K562 (cell line): ENCODE data around the gene C1orf174. TPM values are rescaled to one million over a fixed set of nuclear protein-coding genes. Genes with fewer than 3 reads are reported as not detected.
A peak's percentile ranks its signal among the peaks of the same experiment; 100 is the strongest.

Experiments
- ATAC-seq: fragments of 200-7000 bp; cut with Tn5 transposase; 3 replicates; pipeline ENCODE4 v1.9.1; 2020; ENCODE audit warnings: moderate library complexity
- BruUV-seq: library from RNA; stranded (reverse); fragments of 400-500 nt; replicated peaks from 2 replicates; lab custom pipeline; 2021; lab: Mats Ljungman, UMichigan
- CTCF ChIA-PET: fragments of 300-600 bp; formaldehyde crosslinking; extraction: SDS; loops from one replicate; lab custom pipeline; 2021; ENCODE audit warnings: low intra/inter-chr PET ratio; lab: Yijun Ruan, JAX
- POLR2A ChIA-PET: fragments of 300-600, 350-650 bp; sonication (Branson Sonifier 250); formaldehyde crosslinking; extraction: SDS; loops from one replicate; lab custom pipeline; 2021; ENCODE audit warnings: antibody characterized with exemption, inconsistent platforms; lab: Yijun Ruan, JAX
- DNase-seq, 4 experiments: peaks; one replicate each; pipeline versions ENCODE4 v3.0.0 to v3.0.0-alpha.2; 2011 to 2018; ENCODE audit warnings: low spot score in 3 of 4, mixed read lengths in 3 of 4; ENCODE audit errors: extremely low read depth in 1 of 4
- FAIRE-seq: peaks from 2 replicates; lab custom pipeline; 2011; peaks lifted over from hg19 to GRCh38; lab: Jason Lieb, UNC
- H2AFZ ChIP-seq: 2 replicates; pipeline ENCODE4 v1.6.0; 2011; ENCODE audit warnings: low read depth, low read length, control low read depth, inconsistent platforms
- H3K27ac ChIP-seq: fragments of 200-600 bp; 3 replicates; pipeline ENCODE4 v1.8.0; 2011; ENCODE audit warnings: low read depth, mild to moderate bottlenecking, control low read depth, inconsistent platforms, low read length, moderate library complexity, mixed read lengths; ENCODE audit errors: extremely low read depth
- H3K27me3 ChIP-seq, 2 experiments: fragments of 300-600 bp in 1 of 2; 2 replicates in 1 of 2; 3 replicates in 1 of 2; pipeline versions ENCODE4 v1.6.0 to v1.8.0; 2011; ENCODE audit warnings: inconsistent platforms in 2 of 2, low read length in 2 of 2, mild to moderate bottlenecking in 1 of 2, mixed read lengths in 1 of 2, moderate library complexity in 1 of 2; ENCODE audit not compliant: control insufficient read depth in 2 of 2, insufficient read depth in 2 of 2
- H3K36me3 ChIP-seq: fragments of 300-600 bp; 3 replicates; pipeline ENCODE4 v1.8.0; 2011; ENCODE audit warnings: mild to moderate bottlenecking, low read length, inconsistent platforms; ENCODE audit not compliant: control insufficient read depth, insufficient read depth
- H3K4me1 ChIP-seq, 2 experiments: fragments of 200-600 bp in 1 of 2; replicated peaks in 1 of 2; 2 replicates in 1 of 2; 3 replicates in 1 of 2; pipeline versions ENCODE4 v1.5.1 to v1.8.0; 2011; ENCODE audit warnings: inconsistent platforms in 2 of 2, low read length in 2 of 2, mild to moderate bottlenecking in 1 of 2, mixed read lengths in 1 of 2, moderate library complexity in 1 of 2; ENCODE audit not compliant: control insufficient read depth in 2 of 2, insufficient read depth in 2 of 2
- H3K4me2 ChIP-seq: 2 replicates; pipeline ENCODE4 v1.6.1; 2011; ENCODE audit warnings: low read length, control low read depth, inconsistent platforms, mixed read lengths; ENCODE audit not compliant: insufficient read depth
- H3K4me3 ChIP-seq: fragments of 200-600 bp; sonication (generic), shearing (Covaris generic); 2 replicates; pipeline ENCODE4 v1.5.1; 2016; ENCODE audit warnings: control low read depth, inconsistent platforms
- H3K79me2 ChIP-seq: fragments of 200-600 bp; 3 replicates; pipeline ENCODE4 v1.8.0; 2011; ENCODE audit warnings: low read length, inconsistent platforms; ENCODE audit not compliant: control insufficient read depth, insufficient read depth
- H3K9ac ChIP-seq, 2 experiments: 2 replicates each; pipeline versions ENCODE4 v1.6.0 to v1.6.1; 2011; ENCODE audit warnings: low read depth in 2 of 2, low read length in 2 of 2, control low read depth in 1 of 2, inconsistent platforms in 1 of 2, mild to moderate bottlenecking in 1 of 2, mixed read lengths in 1 of 2; ENCODE audit not compliant: insufficient read depth in 1 of 2
- H3K9me1 ChIP-seq: one replicate; pipeline ENCODE4 v1.6.0; 2011; ENCODE audit warnings: inconsistent platforms, mild to moderate bottlenecking, low read length, moderate library complexity; ENCODE audit not compliant: control insufficient read depth, insufficient read depth
- H3K9me3 ChIP-seq: replicated peaks from 2 replicates; pipeline ENCODE4 v1.5.1; 2011; ENCODE audit warnings: low read depth, low read length, inconsistent platforms; ENCODE audit not compliant: control insufficient read depth, insufficient read depth
- H4K20me1 ChIP-seq: replicated peaks from 2 replicates; pipeline ENCODE4 v1.6.1; 2011; ENCODE audit warnings: low read length, inconsistent platforms, mixed read lengths; ENCODE audit not compliant: control insufficient read depth, insufficient read depth
- AFF4 ChIP-seq: sonication (generic); formaldehyde crosslinking; IDR thresholded peaks from 2 replicates; pipeline ENCODE4 v1.8.0; 2023; ENCODE audit warnings: mild to moderate bottlenecking, missing genetic modification reagents
- BRCA1 ChIP-seq, 2 experiments: fragments of 450-650 bp in 1 of 2; sonication (generic) in 1 of 2; formaldehyde crosslinking in 1 of 2; IDR thresholded peaks; 2 replicates each; pipeline versions ENCODE4 v1.5.0 to v1.6.1; 2017 to 2020; ENCODE audit warnings: mild to moderate bottlenecking in 1 of 2, missing genetic modification reagents in 1 of 2
- GABPB2 ChIP-seq: fragments of 250-450 bp; sonication (Bioruptor Pico); conservative IDR thresholded peaks from 2 replicates; pipeline ENCODE4 v1.5.1; 2021; ENCODE audit warnings: mild to moderate bottlenecking
- HMG20B ChIP-seq: fragments of 250-450 bp; sonication (Bioruptor Pico); IDR thresholded peaks from 2 replicates; pipeline ENCODE4 v1.5.0; 2021; ENCODE audit warnings: mild to moderate bottlenecking
- NFIC ChIP-seq: fragments of 450-650 bp; IDR thresholded peaks from 2 replicates; pipeline ENCODE4 v1.6.1; 2017; ENCODE audit warnings: mild to moderate bottlenecking, inconsistent platforms
- NFIX ChIP-seq: fragments of 250-450 bp; sonication (Bioruptor Pico); IDR thresholded peaks from 2 replicates; pipeline ENCODE4 v1.4.0; 2020; ENCODE audit warnings: low read depth, mild to moderate bottlenecking, moderate library complexity
- RBM22 ChIP-seq: fragments of 200-400 bp; formaldehyde crosslinking; IDR thresholded peaks from 2 replicates; pipeline ENCODE4 v1.6.1; 2018; ENCODE audit warnings: low read length, low read depth; ENCODE audit not compliant: poor library complexity, severe bottlenecking
- ZKSCAN1 ChIP-seq: fragments of 150-350 bp; IDR thresholded peaks from 2 replicates; pipeline ENCODE4 v1.6.1; 2016; ENCODE audit warnings: low read depth, low read length
- ZNF184 ChIP-seq: sonication (generic); formaldehyde crosslinking; IDR thresholded peaks from 2 replicates; pipeline ENCODE4 v1.5.0; 2020; ENCODE audit warnings: missing genetic modification reagents
- whole genome bisulfite sequencing: fragments of 100-300 bp; shearing (Covaris generic); methylation state at CpG from one replicate; pipeline ENCODE4 v1.1.6; 2016; ENCODE audit warnings: low coverage, mixed read lengths; ENCODE audit not compliant: insufficient coverage; ENCODE audit errors: missing lambda C conversion rate; 5-methylcytosine and 5-hydroxymethylcytosine counted together
- in situ Hi-C: fragments of 300-500 bp; cut with MboI; formaldehyde crosslinking; loops from 4 replicates; pipeline ENCODE4 v1.15.0; 2018; ENCODE audit warnings: inconsistent platforms, mixed read lengths
- intact Hi-C: fragments of 100-400 bp; cut with micrococcal nuclease; formaldehyde crosslinking; loops from 2 replicates; pipeline ENCODE4 v1.14.2; 2022
- polyA plus RNA-seq, 8 experiments: library from polyadenylated mRNA; depleted of rRNA in 4 of 8; stranded (reverse) in 5 of 8; unstranded in 3 of 8; fragments of >200 nt; fragmentation: Nextera tagmentation in 2 of 8; fragmentation: Illumina TruSeq in 1 of 8; extraction: Ambion mirVana in 2 of 8; extraction: Trizol in 1 of 8; gene quantifications; 2 replicates each; pipeline versions ENCODE4 v1.2.1 to v1.2.3, GENCODE V29; 2011 to 2014; ENCODE audit warnings: inconsistent platforms in 1 of 8, missing spikeins in 1 of 8
- total RNA-seq, 7 experiments: library from RNA; depleted of rRNA in 6 of 7; stranded (reverse); fragments of >200 nt in 6 of 7; fragmentation: Illumina TruSeq in 2 of 7; extraction: Trizol in 2 of 7; gene quantifications; 2 replicates each; pipeline versions ENCODE4 v1.2.1 to v1.2.3, GENCODE V29; 2011 to 2021; ENCODE audit warnings: low replicate concordance in 1 of 7
- TF ChIP-seq, protein P1 (sequence below): fragments of 450-650 bp; IDR thresholded peaks from 2 replicates; pipeline ENCODE4 v1.6.1; 2016; ENCODE audit warnings: antibody characterized with exemption

The C1orf174 gene
- total and polyA plus RNA-seq, 9 of the 15 experiments (the other 6 are each of a cell fraction or from before 2014, with no cell fraction given): 38.5 to 64.9 (median 45.4) TPM

- DNase-seq (no peak), ATAC-seq (no peak), FAIRE-seq (no peak)
- H3K9me1 ChIP-seq: no peaks in the 10 kb centered on the region
- no TSS peak for BruUV-seq
- H3K79me2 ChIP-seq: peaks cover 49% of the 10 kb centered on the region
- CTCF ChIA-PET: no interaction called here
- H3K9ac ChIP-seq: no peak overlapping the region
- POLR2A ChIA-PET: interaction anchor here (1.5 kb wide), 1 partner anchor 23 kb away, joined by 4 read pairs; no protein-coding TSS in a partner anchor
- H3K27ac ChIP-seq: no peak overlapping the region
- no peak for TF ChIP-seq HMG20B
- TF ChIP-seq ZNF184 (CRISPR knock-in tag): no peak
- TF ChIP-seq, protein P1, sequence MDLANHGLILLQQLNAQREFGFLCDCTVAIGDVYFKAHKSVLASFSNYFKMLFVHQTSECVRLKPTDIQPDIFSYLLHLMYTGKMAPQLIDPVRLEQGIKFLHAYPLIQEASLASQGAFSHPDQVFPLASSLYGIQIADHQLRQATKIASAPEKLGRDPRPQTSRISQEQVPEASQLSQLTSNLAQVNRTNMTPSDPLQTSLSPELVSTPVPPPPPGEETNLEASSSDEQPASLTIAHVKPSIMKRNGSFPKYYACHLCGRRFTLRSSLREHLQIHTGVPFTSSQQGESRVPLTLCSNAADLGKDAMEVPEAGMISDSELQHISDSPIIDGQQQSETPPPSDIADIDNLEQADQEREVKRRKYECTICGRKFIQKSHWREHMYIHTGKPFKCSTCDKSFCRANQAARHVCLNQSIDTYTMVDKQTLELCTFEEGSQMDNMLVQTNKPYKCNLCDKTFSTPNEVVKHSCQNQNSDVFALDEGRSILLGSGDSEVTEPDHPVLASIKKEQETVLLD: no peak
- in situ Hi-C loops: no loop called here
- no peak overlapping the region for H2AFZ ChIP-seq
- peaks cover 13% of the 10 kb centered on the region; the same call in 1 of the 2 replicates for H4K20me1 ChIP-seq
- H3K36me3 ChIP-seq: peaks cover 76% of the 10 kb centered on the region
- no peak overlapping the region for H3K4me2 ChIP-seq
- H3K9me3 ChIP-seq: no peaks in the 10 kb centered on the region
- H3K4me1 ChIP-seq: peaks cover 0 to 9% of the 10 kb centered on the region in 2 experiments; a peak in 3 of 5 replicates
- intact Hi-C loops: no loop called here
- 95% methylated on average over 14 of the region's 14 CpGs for WGBS
- H3K27me3 ChIP-seq: no peaks in the 10 kb centered on the region
- H3K4me3 ChIP-seq: no peak overlapping the region
Measured at GRCh38 chr1:3892748-3893147, 7.3 kb downstream of the C1orf174 start.

GRCh38 chr1:3891329-3891865 is 8.7 kb downstream of the C1orf174 start:
- ChIA-PET POLR2A (interaction anchor here (0.6 to 0.7 kb wide), 2 partner anchors 25 to 32 kb away, joined by 3 read pairs; no protein-coding TSS in a partner anchor), CTCF (no interaction called here)
- intact Hi-C loops: no loop called here
- peak; percentile 6; the same call in 1 of the 2 replicates for TF ChIP-seq NFIX
- TF ChIP-seq BRCA1 (IDR thresholded peaks at IDR 0.05): no peak
- TF ChIP-seq BRCA1 (CRISPR knock-in tag; IDR thresholded peaks at IDR 0.05): no peak
- TF ChIP-seq RBM22: no peak
- peak; percentile 81 for TF ChIP-seq NFIC
- TF ChIP-seq GABPB2 (CRISPR knock-in tag): no peak
- TF ChIP-seq AFF4: no peak
- TF ChIP-seq ZKSCAN1: peak; percentile 56; the same call in 1 of the 2 replicates

More at GRCh38 chr1:3891329-3891865, 8.7 kb downstream of the C1orf174 start:
- H3K9me3 ChIP-seq: no peaks in the 10 kb centered on the region
- H3K27me3 ChIP-seq: no peaks in the 10 kb centered on the region
- DNase-seq: no peak
- BruUV-seq: no TSS peak
- H3K36me3 ChIP-seq: peaks cover 80% of the 10 kb centered on the region
- peaks cover 37% of the 10 kb centered on the region for H3K79me2 ChIP-seq
- no peak overlapping the region for H3K4me2 ChIP-seq
- peaks cover 0 to 7% of the 10 kb centered on the region in 2 experiments; a peak in 3 of 5 replicates for H3K4me1 ChIP-seq
- no peak overlapping the region for H3K9ac ChIP-seq
- no peak overlapping the region for H2AFZ ChIP-seq
- in situ Hi-C loops: no loop called here
- peaks cover 10% of the 10 kb centered on the region; the same call in 1 of the 2 replicates for H4K20me1 ChIP-seq
- WGBS: 94% methylated on average over 17 of the region's 17 CpGs
- FAIRE-seq: no peak
- H3K27ac ChIP-seq: no peak overlapping the region
- H3K9me1 ChIP-seq: no peaks in the 10 kb centered on the region
- no peak overlapping the region for H3K4me3 ChIP-seq
- no peak for ATAC-seq
